HG03521 (cell line): ENCODE measurements around the gene UNC93B1.

Experiments
- ATAC-seq: cut with Tn5 transposase; IDR thresholded peaks from one replicate; pipeline ENCODE4 v1.9.1; 2021; ENCODE audit warnings: mild to moderate bottlenecking, moderate library complexity; ENCODE audit not compliant: unreplicated experiment

Gene UNC93B1

GRCh38 chr11:68024508-68024907 lies 20.6 kb upstream of the UNC93B1 start:
- ATAC-seq, result no peak

- no peak for ATAC-seq
Measured at GRCh38 chr11:68022531-68022930, 18.6 kb upstream of the UNC93B1 start.

- ATAC-seq, result no peak
Measured at GRCh38 chr11:68021167-68021787, 17.4 kb upstream of the UNC93B1 start.

- no peak for ATAC-seq
Measured at GRCh38 chr11:68020575-68020974, 16.7 kb upstream of the UNC93B1 start.

- ATAC-seq, result no peak
Measured at GRCh38 chr11:68019486-68019885, 15.6 kb upstream of the UNC93B1 start.

GRCh38 chr11:68018730-68019190 lies 14.9 kb upstream of the UNC93B1 start:
- ATAC-seq, result no peak

GRCh38 chr11:68017980-68018729 lies 14.3 kb upstream of the UNC93B1 start:
- no peak for ATAC-seq

- no peak for ATAC-seq
Measured at GRCh38 chr11:68016904-68017817, 13.3 kb upstream of the UNC93B1 start.

- no peak for ATAC-seq
Measured at GRCh38 chr11:68016161-68016903, 12.4 kb upstream of the UNC93B1 start.

GRCh38 chr11:68015467-68015866 lies 11.6 kb upstream of the UNC93B1 start:
- ATAC-seq, result no peak

- ATAC-seq, result no peak
Measured at GRCh38 chr11:68014947-68015447, 11.1 kb upstream of the UNC93B1 start.

- ATAC-seq, result no peak
Measured at GRCh38 chr11:68014157-68014946, 10.5 kb upstream of the UNC93B1 start.

GRCh38 chr11:68013611-68014156 lies 9.8 kb upstream of the UNC93B1 start:
- ATAC-seq, result no peak

- no peak for ATAC-seq
Measured at GRCh38 chr11:68012843-68013610, 9.1 kb upstream of the UNC93B1 start.

GRCh38 chr11:68012044-68012842 lies 8.3 kb upstream of the UNC93B1 start:
- ATAC-seq, result no peak

GRCh38 chr11:68011051-68011943 lies 7.4 kb upstream of the UNC93B1 start:
- ATAC-seq, result no peak
